GM10248 (cell line): ENCODE results near the gene XPC.
A peak's percentile ranks its signal among the peaks of the same experiment; 100 is the strongest.

Source experiments
- CTCF ChIA-PET: fragments of 300-600 bp; sonication (Branson Sonifier 250); formaldehyde crosslinking; extraction: SDS; loops from one replicate; lab custom pipeline; 2021; ENCODE audit warnings: antibody characterized with exemption; lab: Yijun Ruan, JAX
- POLR2A ChIA-PET: fragments of 350-650 bp; sonication (Branson Sonifier 250); formaldehyde crosslinking; extraction: SDS; loops from one replicate; lab custom pipeline; 2020; ENCODE audit warnings: antibody characterized with exemption; lab: Yijun Ruan, JAX
- DNase-seq: peaks from one replicate; pipeline ENCODE4 v3.0.0; 2012; ENCODE audit errors: extremely low spot score
- TF ChIP-seq, protein P1 (sequence below): IDR thresholded peaks from 2 replicates; pipeline ENCODE4 v1.5.1; 2012; ENCODE audit warnings: mild to moderate bottlenecking, low read depth; ENCODE audit errors: extremely low read depth, missing control alignments, control extremely low read depth

XPC gene

DNA sequence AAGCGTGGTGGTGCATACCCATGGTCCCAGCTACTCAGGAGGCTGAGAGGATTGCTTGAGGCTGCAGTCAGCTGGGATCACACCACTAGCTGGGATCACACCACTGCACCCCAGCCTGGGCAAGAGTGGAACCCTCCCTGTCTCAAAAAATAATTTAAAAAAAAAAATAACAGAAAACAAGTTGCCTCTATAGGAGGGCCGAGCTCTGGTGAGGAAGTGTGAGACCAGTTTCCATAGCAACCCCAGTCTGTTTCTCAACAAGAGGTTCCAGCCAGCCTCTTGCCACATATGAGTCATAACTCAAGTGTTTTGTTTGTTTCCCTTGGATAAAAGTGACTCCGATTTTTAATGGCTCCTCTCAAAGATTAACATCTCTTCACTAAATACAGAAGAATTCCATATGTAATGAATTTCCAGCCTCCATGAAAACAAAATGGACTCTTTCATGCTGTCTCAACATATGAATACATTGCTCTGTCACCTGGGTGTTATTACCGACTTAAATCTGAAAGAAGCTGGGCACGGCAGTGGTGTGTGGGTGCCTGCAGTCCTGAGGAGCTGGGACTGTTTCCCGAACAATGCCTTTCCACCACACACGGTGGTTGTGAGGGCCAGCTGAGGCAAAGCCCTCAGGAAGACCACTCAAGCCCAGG is 33.9 kb downstream of the XPC start:
- CTCF ChIA-PET = interaction anchor here (1.1 to 1.5 kb wide), 3 partner anchors 14 to 248 kb away, joined by 3 to 4 read pairs (median 4); no protein-coding TSS in a partner anchor
- DNase-seq = peak; percentile 92
- POLR2A ChIA-PET = interaction anchor here (1.3 kb wide), 1 partner anchor 21 kb away, joined by 4 read pairs; no protein-coding TSS in a partner anchor
- TF ChIP-seq, protein P1, sequence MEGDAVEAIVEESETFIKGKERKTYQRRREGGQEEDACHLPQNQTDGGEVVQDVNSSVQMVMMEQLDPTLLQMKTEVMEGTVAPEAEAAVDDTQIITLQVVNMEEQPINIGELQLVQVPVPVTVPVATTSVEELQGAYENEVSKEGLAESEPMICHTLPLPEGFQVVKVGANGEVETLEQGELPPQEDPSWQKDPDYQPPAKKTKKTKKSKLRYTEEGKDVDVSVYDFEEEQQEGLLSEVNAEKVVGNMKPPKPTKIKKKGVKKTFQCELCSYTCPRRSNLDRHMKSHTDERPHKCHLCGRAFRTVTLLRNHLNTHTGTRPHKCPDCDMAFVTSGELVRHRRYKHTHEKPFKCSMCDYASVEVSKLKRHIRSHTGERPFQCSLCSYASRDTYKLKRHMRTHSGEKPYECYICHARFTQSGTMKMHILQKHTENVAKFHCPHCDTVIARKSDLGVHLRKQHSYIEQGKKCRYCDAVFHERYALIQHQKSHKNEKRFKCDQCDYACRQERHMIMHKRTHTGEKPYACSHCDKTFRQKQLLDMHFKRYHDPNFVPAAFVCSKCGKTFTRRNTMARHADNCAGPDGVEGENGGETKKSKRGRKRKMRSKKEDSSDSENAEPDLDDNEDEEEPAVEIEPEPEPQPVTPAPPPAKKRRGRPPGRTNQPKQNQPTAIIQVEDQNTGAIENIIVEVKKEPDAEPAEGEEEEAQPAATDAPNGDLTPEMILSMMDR = no peak

DNA sequence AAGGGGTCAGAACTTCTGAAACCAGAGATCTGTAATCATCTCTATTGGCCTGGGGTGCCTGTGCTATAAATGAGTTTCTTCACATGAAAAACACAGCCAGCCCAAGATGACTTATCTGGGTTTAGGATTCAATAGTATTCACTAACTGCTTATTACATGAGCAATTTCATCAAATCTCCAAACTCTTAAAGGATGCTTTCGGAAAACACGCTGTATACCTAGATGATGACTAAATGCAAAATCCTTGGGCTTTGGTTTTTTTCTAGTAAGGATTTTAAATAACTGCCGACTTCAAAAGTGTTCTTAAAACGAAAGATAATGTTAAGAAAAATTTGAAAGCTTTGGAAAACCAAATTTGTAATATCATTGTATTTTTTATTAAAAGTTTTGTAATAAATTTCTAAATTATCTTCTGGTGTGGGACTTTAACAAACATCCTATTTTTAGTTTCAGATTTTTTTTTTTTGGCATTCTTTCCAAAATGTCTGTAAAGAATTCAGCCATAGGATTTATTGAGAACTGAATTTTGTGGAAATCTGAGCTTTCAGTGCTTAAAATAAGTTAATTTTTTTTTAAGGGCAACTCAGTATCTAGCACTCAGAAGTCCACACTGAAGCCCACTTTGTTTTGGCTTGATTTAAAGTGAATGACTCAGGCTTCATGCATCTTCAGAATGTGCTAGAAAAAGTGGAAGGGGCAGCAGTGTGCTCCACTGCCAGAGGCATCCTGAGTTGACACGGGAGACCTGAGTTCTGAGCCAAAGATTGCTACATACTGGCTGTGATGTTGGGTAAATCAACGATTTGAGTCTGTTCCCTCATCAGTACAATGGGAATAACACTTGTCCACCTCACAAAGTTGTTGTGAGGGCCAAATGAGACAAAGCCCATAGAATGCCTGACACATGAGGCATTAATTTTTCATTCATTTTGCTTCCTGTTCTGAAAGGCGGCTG is 34.9 kb downstream of the XPC start:
- TF ChIP-seq, protein P1 = no peak
- no peak for DNase-seq
- CTCF ChIA-PET = interaction anchor here (1.1 to 1.5 kb wide), 5 partner anchors 13 to 247 kb away, joined by 3 to 4 read pairs (median 4); partner anchors contain the start of genes CHCHD4 and TMEM43
- POLR2A ChIA-PET = interaction anchor here (1.1 to 1.3 kb wide), 2 partner anchors 20 to 35 kb away, joined by 3 to 4 read pairs; partner anchors contain the start of genes LSM3 and XPC

DNA sequence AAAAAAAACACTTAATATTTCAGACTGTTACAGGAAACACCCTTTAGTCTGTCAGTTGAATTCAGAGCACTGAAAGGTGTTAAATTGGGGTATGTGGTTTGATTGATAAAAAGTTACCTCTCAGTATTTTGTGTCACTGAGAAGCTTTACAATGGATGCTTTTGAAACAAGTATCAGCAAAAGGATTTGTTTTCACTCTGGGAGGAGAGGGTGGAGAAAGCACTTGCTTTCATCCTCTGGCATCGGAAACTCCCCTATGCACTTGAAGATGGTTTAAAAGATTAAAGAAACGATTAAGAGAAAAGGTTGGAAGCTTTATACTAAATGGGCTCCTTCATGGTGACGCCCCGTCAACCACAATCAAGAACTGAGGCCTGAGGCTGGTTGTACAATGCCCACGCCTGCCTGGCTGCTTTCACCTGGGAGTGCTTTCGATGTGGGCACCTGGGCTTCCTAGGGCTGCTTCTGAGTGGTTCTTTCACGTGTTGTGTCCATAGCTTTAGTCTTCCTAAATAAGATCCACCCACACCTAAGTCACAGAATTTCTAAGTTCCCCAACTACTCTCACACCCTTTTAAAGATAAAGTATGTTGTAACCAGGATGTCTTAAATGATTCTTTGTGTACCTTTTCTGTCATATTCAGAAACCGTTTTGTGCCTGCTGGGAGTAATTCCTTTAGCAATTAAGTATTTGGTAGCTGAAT is 35.7 kb downstream of the XPC start:
- DNase-seq = no peak
- ChIA-PET CTCF (interaction anchor here (1.1 to 2.0 kb wide), 4 partner anchors 15 to 61 kb away, joined by 3 to 6 read pairs (median 4); partner anchors contain the start of genes CHCHD4 and TMEM43), POLR2A (interaction anchor here (1.1 kb wide), 1 partner anchor 36 kb away, joined by 3 read pairs; the partner anchor contains the start of genes LSM3 and XPC)
- TF ChIP-seq, protein P1 = no peak

DNA sequence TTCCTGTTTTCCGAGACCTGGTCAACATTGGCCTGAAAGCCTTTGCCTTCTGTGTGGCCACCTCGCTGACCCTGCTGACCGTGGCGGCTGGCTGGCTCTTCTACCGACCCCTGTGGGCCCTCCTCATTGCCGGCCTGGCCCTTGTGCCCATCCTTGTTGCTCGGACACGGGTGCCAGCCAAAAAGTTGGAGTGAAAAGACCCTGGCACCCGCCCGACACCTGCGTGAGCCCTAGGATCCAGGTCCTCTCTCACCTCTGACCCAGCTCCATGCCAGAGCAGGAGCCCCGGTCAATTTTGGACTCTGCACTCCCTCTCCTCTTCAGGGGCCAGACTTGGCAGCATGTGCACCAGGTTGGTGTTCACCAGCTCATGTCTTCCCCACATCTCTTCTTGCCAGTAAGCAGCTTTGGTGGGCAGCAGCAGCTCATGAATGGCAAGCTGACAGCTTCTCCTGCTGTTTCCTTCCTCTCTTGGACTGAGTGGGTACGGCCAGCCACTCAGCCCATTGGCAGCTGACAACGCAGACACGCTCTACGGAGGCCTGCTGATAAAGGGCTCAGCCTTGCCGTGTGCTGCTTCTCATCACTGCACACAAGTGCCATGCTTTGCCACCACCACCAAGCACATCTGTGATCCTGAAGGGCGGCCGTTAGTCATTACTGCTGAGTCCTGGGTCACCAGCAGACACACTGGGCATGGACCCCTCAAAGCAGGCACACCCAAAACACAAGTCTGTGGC is 36.6 kb downstream of the XPC start:
- no peak for DNase-seq
- ChIA-PET POLR2A (no interaction called here), CTCF (interaction anchor here (1.1 to 2.0 kb wide), 4 partner anchors 15 to 62 kb away, joined by 3 to 6 read pairs (median 4); partner anchors contain the start of genes CHCHD4 and TMEM43)
- TF ChIP-seq, protein P1 = no peak

DNA sequence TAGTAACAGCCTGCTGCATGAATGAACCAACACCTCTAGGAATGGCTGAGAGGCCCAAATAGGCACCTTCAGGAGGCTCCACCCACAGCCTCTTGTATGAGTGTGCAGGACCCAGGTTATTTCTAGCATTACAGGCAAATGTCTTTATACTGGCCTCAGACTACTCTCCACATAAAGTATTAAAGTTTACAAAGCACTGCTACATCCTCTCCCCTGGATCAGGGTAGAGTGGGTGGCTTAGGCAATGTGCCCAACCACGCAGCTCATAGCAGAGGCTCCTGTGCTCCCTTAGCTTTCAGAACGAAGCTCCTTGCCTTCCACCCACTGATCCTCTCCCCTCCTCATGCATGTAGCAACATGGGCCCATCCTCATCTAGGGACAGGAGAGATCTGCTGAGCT is 37.3 kb downstream of the XPC start:
- TF ChIP-seq, protein P1 = no peak
- ChIA-PET POLR2A (no interaction called here), CTCF (interaction anchor here (1.3 to 2.0 kb wide), 2 partner anchors 15 to 34 kb away, joined by 3 to 6 read pairs; no protein-coding TSS in a partner anchor)
- no peak for DNase-seq
